Raji (cell line): Measurements from ENCODE around the gene DAB2IP.

Source experiments
- POLR2A ChIP-seq: IDR thresholded peaks from 2 replicates; pipeline ENCODE4 v1.6.1; 2011; ENCODE audit warnings: low read depth, low read length, control low read depth; ENCODE audit not compliant: insufficient read depth

Gene DAB2IP

GRCh38 chr9:121729769-121730562, 78.5 kb downstream of the DAB2IP start:
- no peak for TF ChIP-seq POLR2A

GRCh38 chr9:121731090-121731489, 79.7 kb downstream of the DAB2IP start:
- TF ChIP-seq POLR2A, result no peak

- no peak for TF ChIP-seq POLR2A
These were observed 80.5 kb downstream of the DAB2IP start for GRCh38 chr9:121731919-121732318.

- TF ChIP-seq POLR2A, result no peak
These were observed 81.0 kb downstream of the DAB2IP start for GRCh38 chr9:121732389-121732788.

- no peak for TF ChIP-seq POLR2A
These were observed 81.5 kb downstream of the DAB2IP start for GRCh38 chr9:121732886-121733285.

- TF ChIP-seq POLR2A, result no peak
These were observed 83.0 kb downstream of the DAB2IP start for GRCh38 chr9:121734465-121734864.

GRCh38 chr9:121735065-121735792, 83.8 kb downstream of the DAB2IP start:
- TF ChIP-seq POLR2A, result no peak

- no peak for TF ChIP-seq POLR2A
These were observed 84.6 kb downstream of the DAB2IP start for GRCh38 chr9:121735793-121736770.

- no peak for TF ChIP-seq POLR2A
These were observed 85.6 kb downstream of the DAB2IP start for GRCh38 chr9:121736934-121737462.

GRCh38 chr9:121737481-121737931, 86.1 kb downstream of the DAB2IP start:
- no peak for TF ChIP-seq POLR2A

- TF ChIP-seq POLR2A, result no peak
These were observed 87.0 kb downstream of the DAB2IP start for GRCh38 chr9:121738411-121738810.

- TF ChIP-seq POLR2A, result no peak
These were observed 87.5 kb downstream of the DAB2IP start for GRCh38 chr9:121738968-121739367.

- no peak for TF ChIP-seq POLR2A
These were observed 88.5 kb downstream of the DAB2IP start for GRCh38 chr9:121739971-121740370.

- no peak for TF ChIP-seq POLR2A
These were observed 89.9 kb downstream of the DAB2IP start for GRCh38 chr9:121741228-121741918.
